Activated T-cell treated with anti-CD3 and anti-CD28 coated beads, Interleukin-2, amount 50 U/mL, for 1 hour (primary cell): Measurements from ENCODE around the gene ENAH.

Experiments used
- DNase-seq: peaks from one replicate; pipeline ENCODE4 v3.0.0-alpha.2; 2020

ENAH gene

GRCh38 chr1:225601902-225602589 is 50.9 kb downstream of the ENAH start:
- no peak for DNase-seq

- no peak for DNase-seq
Measured at GRCh38 chr1:225598847-225599246, 54.1 kb downstream of the ENAH start.

GRCh38 chr1:225597926-225598575 is 54.9 kb downstream of the ENAH start:
- no peak for DNase-seq

GRCh38 chr1:225596736-225597135 is 56.2 kb downstream of the ENAH start:
- no peak for DNase-seq

GRCh38 chr1:225595974-225596551 is 56.9 kb downstream of the ENAH start:
- no peak for DNase-seq

- DNase-seq: no peak
Measured at GRCh38 chr1:225595452-225595851, 57.5 kb downstream of the ENAH start.

- DNase-seq: no peak
Measured at GRCh38 chr1:225593414-225593813, 59.5 kb downstream of the ENAH start.

GRCh38 chr1:225592362-225593025 is 60.4 kb downstream of the ENAH start:
- no peak for DNase-seq

GRCh38 chr1:225587310-225587709 is 65.6 kb downstream of the ENAH start:
- DNase-seq: no peak

GRCh38 chr1:225581186-225581585 is 71.7 kb downstream of the ENAH start:
- DNase-seq: no peak

GRCh38 chr1:225580238-225581099 is 72.5 kb downstream of the ENAH start:
- no peak for DNase-seq

- no peak for DNase-seq
Measured at GRCh38 chr1:225578251-225578977, 74.5 kb downstream of the ENAH start.

- DNase-seq: no peak
Measured at GRCh38 chr1:225577241-225577640, 75.7 kb downstream of the ENAH start.

- no peak for DNase-seq
Measured at GRCh38 chr1:225573216-225573615, 79.7 kb downstream of the ENAH start.

GRCh38 chr1:225572422-225572821 is 80.5 kb downstream of the ENAH start:
- DNase-seq: no peak

GRCh38 chr1:225567789-225568188 is 85.1 kb downstream of the ENAH start:
- no peak for DNase-seq

- no peak for DNase-seq
Measured at GRCh38 chr1:225565847-225566246, 87.1 kb downstream of the ENAH start.

GRCh38 chr1:225561675-225562074 is 91.2 kb downstream of the ENAH start:
- DNase-seq: no peak

- DNase-seq: no peak
Measured at GRCh38 chr1:225559902-225560301, 93.0 kb downstream of the ENAH start.

- no peak for DNase-seq
Measured at GRCh38 chr1:225559326-225559725, 93.6 kb downstream of the ENAH start.

GRCh38 chr1:225556694-225557093 is 96.2 kb downstream of the ENAH start:
- no peak for DNase-seq

GRCh38 chr1:225555821-225556220 is 97.1 kb downstream of the ENAH start:
- no peak for DNase-seq
